Measurements from ENCODE around the gene ZSWIM6. TPM values are rescaled to one million over a fixed set of nuclear protein-coding genes. Genes with fewer than 3 reads are reported as not detected.

Gene ZSWIM6
- total RNA-seq, 2 donors from 2014 or later: 22.5 to 27.1 TPM

- DNase-seq: no peak
- ATAC-seq: peak; percentile 34
- intact Hi-C loops (cut with DNase I, micrococcal nuclease): loop anchor here in 1 of 2 donors (10.0 kb wide), 1 partner anchor 56 kb away; no protein-coding TSS in a partner anchor
These were observed 16.4 kb downstream of the ZSWIM6 start for GRCh38 chr5:61348447-61348846.

DNA sequence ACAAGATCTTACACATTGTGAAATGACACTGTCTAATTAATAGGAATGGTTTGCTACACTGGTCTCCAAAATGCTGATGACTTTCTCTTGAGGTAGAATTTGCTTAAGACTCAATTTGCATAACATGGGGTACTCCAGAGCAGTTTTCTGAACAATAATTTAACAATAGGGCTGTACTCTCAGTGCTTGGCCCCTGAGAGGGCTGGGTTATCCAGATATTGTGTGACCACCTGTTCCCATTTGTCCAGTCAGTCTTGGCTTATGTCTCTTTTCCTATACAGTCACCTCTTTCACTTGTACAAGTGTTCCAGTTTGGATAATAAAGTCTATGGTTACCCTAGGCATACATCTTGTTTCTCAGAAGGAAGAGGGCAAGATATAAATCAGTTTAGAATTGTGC lies 17.9 kb downstream of the ZSWIM6 start:
- intact Hi-C loops (cut with DNase I, micrococcal nuclease): loop anchor here in 1 of 2 donors (10.0 kb wide), 1 partner anchor 55 kb away; no protein-coding TSS in a partner anchor
- no peak for ATAC-seq

GRCh38 chr5:61350535-61350934 lies 18.5 kb downstream of the ZSWIM6 start:
- no peak for DNase-seq
- intact Hi-C loops (cut with DNase I, micrococcal nuclease): no loop called here
- no peak for ATAC-seq

More for the DNA sequence above, 17.9 kb downstream of the ZSWIM6 start:
- no peak for DNase-seq

GRCh38 chr5:61351733-61352132 lies 19.7 kb downstream of the ZSWIM6 start:
- ATAC-seq (peak; percentile 69), DNase-seq (no peak)
- intact Hi-C loops (cut with DNase I, micrococcal nuclease): no loop called here

- intact Hi-C loops (cut with DNase I, micrococcal nuclease): no loop called here
- DNase-seq (no peak), ATAC-seq (peak; percentile 49)
These were observed 20.1 kb downstream of the ZSWIM6 start for GRCh38 chr5:61352180-61352579.

- DNase-seq (no peak), ATAC-seq (peak; percentile 15)
- intact Hi-C loops (cut with DNase I, micrococcal nuclease): no loop called here
These were observed 20.6 kb downstream of the ZSWIM6 start for GRCh38 chr5:61352612-61353156.

GRCh38 chr5:61353293-61353692 lies 21.2 kb downstream of the ZSWIM6 start:
- intact Hi-C loops (cut with DNase I, micrococcal nuclease): no loop called here
- no peak for DNase-seq
- ATAC-seq: no peak

GRCh38 chr5:61354199-61354598 lies 22.1 kb downstream of the ZSWIM6 start:
- intact Hi-C loops (cut with DNase I, micrococcal nuclease): no loop called here
- ATAC-seq: no peak
- DNase-seq: no peak

DNA sequence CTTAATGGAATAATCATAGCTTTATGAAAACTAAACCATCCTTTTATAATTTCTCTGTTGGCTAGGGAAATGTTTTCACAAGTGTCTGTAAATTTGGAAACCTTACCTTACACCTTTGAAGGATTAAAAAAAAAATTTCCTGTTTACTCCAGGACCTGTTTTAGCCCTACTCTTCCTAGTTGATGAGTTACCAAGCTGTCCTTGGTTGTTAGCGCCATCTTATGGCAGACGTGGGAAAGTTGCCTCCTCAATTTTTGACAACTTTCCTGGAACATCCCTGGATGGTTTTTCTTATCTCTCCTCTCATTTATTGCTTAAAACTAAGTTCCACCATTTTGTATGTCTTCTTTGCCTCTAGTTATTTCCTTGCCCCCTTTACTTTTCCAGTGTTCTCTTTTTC lies 25.7 kb downstream of the ZSWIM6 start:
- peak; percentile 44 for ATAC-seq
- intact Hi-C loops (cut with DNase I, micrococcal nuclease): no loop called here
- no peak for DNase-seq

DNA sequence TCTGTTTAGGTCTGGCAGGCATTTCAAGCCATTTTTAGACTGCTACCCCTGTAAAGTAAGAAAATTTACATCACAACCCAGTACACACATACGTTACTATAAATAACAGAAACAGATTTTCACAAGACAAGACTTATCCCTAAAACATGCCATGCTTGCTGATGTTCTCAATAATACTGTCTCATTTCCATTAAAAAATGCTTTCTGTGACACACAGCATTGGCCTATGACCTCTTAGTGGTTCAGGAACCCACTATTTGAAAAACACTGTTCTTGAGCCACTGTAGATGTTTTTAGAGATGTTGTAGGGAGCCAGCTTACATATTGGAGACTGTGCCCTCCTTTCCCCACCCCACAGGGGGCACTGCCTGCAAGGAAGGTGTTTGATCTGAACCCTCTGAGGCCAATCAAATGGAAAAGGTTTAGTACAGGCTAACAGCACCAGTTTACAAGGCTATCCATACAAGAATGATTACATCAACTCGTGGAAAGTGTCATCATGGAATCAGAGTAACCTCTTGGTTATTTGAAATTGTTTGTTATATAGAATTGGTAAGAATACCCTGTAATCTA lies 30.8 kb downstream of the ZSWIM6 start:
- DNase-seq: no peak
- intact Hi-C loops (cut with DNase I, micrococcal nuclease): no loop called here
- peak; percentile 50 for ATAC-seq

- intact Hi-C loops (cut with DNase I, micrococcal nuclease): no loop called here
- DNase-seq (no peak), ATAC-seq (no peak)
These were observed 31.5 kb downstream of the ZSWIM6 start for GRCh38 chr5:61363401-61364114.

GRCh38 chr5:61366497-61367240 lies 34.6 kb downstream of the ZSWIM6 start:
- intact Hi-C loops (cut with DNase I, micrococcal nuclease): no loop called here
- no peak for ATAC-seq
- no peak for DNase-seq

- ATAC-seq (peak; percentile 95), DNase-seq (peak in 1 of 2 donors; percentile 24)
- intact Hi-C loops (cut with DNase I, micrococcal nuclease): no loop called here
These were observed 38.4 kb downstream of the ZSWIM6 start for GRCh38 chr5:61370506-61370905.

DNA sequence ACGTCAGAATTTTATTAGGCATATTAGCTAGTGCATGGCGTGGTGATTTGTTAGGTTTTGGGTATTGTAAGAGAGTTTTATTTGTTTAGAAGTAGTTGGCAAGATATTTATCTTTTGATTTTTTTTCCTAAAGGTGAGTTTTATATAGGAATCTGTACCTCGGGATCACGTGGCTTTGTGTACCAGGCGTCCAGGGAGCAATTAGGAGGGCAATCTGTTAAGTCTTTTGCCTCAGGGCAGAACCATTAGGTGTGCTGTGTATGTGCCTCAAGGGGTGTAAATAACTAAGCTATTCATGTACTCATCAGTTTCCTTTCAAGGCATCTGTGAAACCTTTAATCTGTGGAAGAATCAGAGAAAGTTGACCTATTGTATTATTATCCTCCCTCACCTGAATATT lies 39.4 kb downstream of the ZSWIM6 start:
- peak; percentile 24 for ATAC-seq
- intact Hi-C loops (cut with DNase I, micrococcal nuclease): no loop called here

GRCh38 chr5:61379677-61380076 lies 47.6 kb downstream of the ZSWIM6 start:
- intact Hi-C loops (cut with DNase I, micrococcal nuclease): no loop called here
- ATAC-seq (no peak), DNase-seq (no peak)

More for the DNA sequence above, 39.4 kb downstream of the ZSWIM6 start:
- no peak for DNase-seq

GRCh38 chr5:61381968-61382367 lies 49.9 kb downstream of the ZSWIM6 start:
- intact Hi-C loops (cut with DNase I, micrococcal nuclease): no loop called here
- ATAC-seq (no peak), DNase-seq (no peak)

DNA sequence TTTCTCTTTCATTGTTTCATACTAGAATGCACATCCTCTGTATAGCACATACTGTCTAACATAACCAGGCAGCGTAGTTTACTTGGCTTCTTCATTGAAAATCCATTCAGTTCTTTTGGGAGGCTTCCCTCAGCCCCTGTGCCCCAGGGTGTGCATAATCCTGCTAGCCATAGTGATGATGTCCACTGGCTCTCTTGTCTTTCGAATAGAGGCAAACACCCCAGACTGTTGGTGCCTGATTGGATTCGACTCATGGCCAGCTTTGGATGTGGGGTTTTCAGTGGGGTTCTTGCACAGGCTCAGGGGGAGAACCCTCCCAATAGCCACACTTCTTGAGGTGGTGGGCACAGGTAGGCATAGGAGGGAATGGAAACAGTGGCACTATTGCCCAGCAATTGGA lies 53.6 kb downstream of the ZSWIM6 start:
- DNase-seq (no peak), ATAC-seq (no peak)
- intact Hi-C loops (cut with DNase I, micrococcal nuclease): no loop called here

- intact Hi-C loops (cut with DNase I, micrococcal nuclease): no loop called here
- ATAC-seq: peak; percentile 82
- DNase-seq: no peak
These were observed 54.2 kb downstream of the ZSWIM6 start for GRCh38 chr5:61386045-61386800.

GRCh38 chr5:61389609-61390008 lies 57.6 kb downstream of the ZSWIM6 start:
- ATAC-seq (no peak), DNase-seq (no peak)
- intact Hi-C loops (cut with DNase I, micrococcal nuclease): no loop called here
